ENCODE results near the gene COPG2.

COPG2 gene

GRCh38 chr7:130490311-130490791 is 178.2 kb downstream of the COPG2 start:
- TF ChIP-seq, protein P1, sequence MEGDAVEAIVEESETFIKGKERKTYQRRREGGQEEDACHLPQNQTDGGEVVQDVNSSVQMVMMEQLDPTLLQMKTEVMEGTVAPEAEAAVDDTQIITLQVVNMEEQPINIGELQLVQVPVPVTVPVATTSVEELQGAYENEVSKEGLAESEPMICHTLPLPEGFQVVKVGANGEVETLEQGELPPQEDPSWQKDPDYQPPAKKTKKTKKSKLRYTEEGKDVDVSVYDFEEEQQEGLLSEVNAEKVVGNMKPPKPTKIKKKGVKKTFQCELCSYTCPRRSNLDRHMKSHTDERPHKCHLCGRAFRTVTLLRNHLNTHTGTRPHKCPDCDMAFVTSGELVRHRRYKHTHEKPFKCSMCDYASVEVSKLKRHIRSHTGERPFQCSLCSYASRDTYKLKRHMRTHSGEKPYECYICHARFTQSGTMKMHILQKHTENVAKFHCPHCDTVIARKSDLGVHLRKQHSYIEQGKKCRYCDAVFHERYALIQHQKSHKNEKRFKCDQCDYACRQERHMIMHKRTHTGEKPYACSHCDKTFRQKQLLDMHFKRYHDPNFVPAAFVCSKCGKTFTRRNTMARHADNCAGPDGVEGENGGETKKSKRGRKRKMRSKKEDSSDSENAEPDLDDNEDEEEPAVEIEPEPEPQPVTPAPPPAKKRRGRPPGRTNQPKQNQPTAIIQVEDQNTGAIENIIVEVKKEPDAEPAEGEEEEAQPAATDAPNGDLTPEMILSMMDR (IDR thresholded peaks at IDR 0.05; ENCODE audit: insufficient read depth, low read length, poor library complexity, severe bottlenecking): no peak
- no peak for TF ChIP-seq EZH2phosphoT487 (conservative IDR thresholded peaks at IDR 0.05; ENCODE audit: low read length)
- H3K36me3 ChIP-seq (ENCODE audit: low read length): no peaks in the 10 kb centered on the region
- no peak overlapping the region for H3K4me2 ChIP-seq (ENCODE audit: low read depth, low read length, poor library complexity, severe bottlenecking)
- H3K79me2 ChIP-seq (ENCODE audit: insufficient read depth, low read length): no peaks in the 10 kb centered on the region
- no peaks in the 10 kb centered on the region for H4K20me1 ChIP-seq (ENCODE audit: low read depth, low read length)
- no peaks in the 10 kb centered on the region for H3K9me2 ChIP-seq (replicated peaks; ENCODE audit: insufficient read depth, low read length)
- H3K9me3 ChIP-seq (ENCODE audit: insufficient read depth, low read length): peaks cover 7% of the 10 kb centered on the region; the same call in 1 of the 2 replicates
- H3F3A ChIP-seq (ENCODE audit: insufficient read depth): peaks cover 7% of the 10 kb centered on the region; the same call in 1 of the 2 replicates
- H3K27ac ChIP-seq (ENCODE audit: low read depth, low read length): no peak overlapping the region
- no peak overlapping the region for H2AFZ ChIP-seq (ENCODE audit: low read depth, low read length, severe bottlenecking)
- no peaks in the 10 kb centered on the region for H3K27me3 ChIP-seq (ENCODE audit: low read length)
- no peak overlapping the region for H3K4me3 ChIP-seq (ENCODE audit: insufficient read depth, low read length, poor library complexity, severe bottlenecking)
- H3K9ac ChIP-seq (ENCODE audit: low read length): no peak overlapping the region

GRCh38 chr7:130489140-130489983 is 179.2 kb downstream of the COPG2 start:
- Histone ChIP-seq H4K20me1 (ENCODE audit: low read depth, low read length) (no peaks in the 10 kb centered on the region), H3K79me2 (ENCODE audit: insufficient read depth, low read length) (no peaks in the 10 kb centered on the region), H3K9me3 (ENCODE audit: insufficient read depth, low read length) (peaks cover 7% of the 10 kb centered on the region; the same call in 1 of the 2 replicates), H2AFZ (ENCODE audit: low read depth, low read length, severe bottlenecking) (no peak overlapping the region), H3K4me3 (ENCODE audit: insufficient read depth, low read length, poor library complexity, severe bottlenecking) (no peak overlapping the region), H3K9ac (ENCODE audit: low read length) (no peak overlapping the region), H3K4me2 (ENCODE audit: low read depth, low read length, poor library complexity, severe bottlenecking) (no peak overlapping the region), H3K27me3 (ENCODE audit: low read length) (no peaks in the 10 kb centered on the region), H3K9me2 (replicated peaks; ENCODE audit: insufficient read depth, low read length) (no peaks in the 10 kb centered on the region), H3F3A (ENCODE audit: insufficient read depth) (peaks cover 7% of the 10 kb centered on the region; the same call in 1 of the 2 replicates), H3K36me3 (ENCODE audit: low read length) (no peaks in the 10 kb centered on the region), H3K27ac (ENCODE audit: low read depth, low read length) (no peak overlapping the region)
- TF ChIP-seq EZH2phosphoT487 (conservative IDR thresholded peaks at IDR 0.05; ENCODE audit: low read length): no peak
- TF ChIP-seq, protein P1 (IDR thresholded peaks at IDR 0.05; ENCODE audit: insufficient read depth, low read length, poor library complexity, severe bottlenecking): no peak

GRCh38 chr7:130488392-130489139 is 180.0 kb downstream of the COPG2 start:
- no peak overlapping the region for H2AFZ ChIP-seq (ENCODE audit: low read depth, low read length, severe bottlenecking)
- TF ChIP-seq, protein P1 (IDR thresholded peaks at IDR 0.05; ENCODE audit: insufficient read depth, low read length, poor library complexity, severe bottlenecking): no peak
- TF ChIP-seq EZH2phosphoT487 (conservative IDR thresholded peaks at IDR 0.05; ENCODE audit: low read length): no peak
- H3K4me2 ChIP-seq (ENCODE audit: low read depth, low read length, poor library complexity, severe bottlenecking): no peak overlapping the region

More at GRCh38 chr7:130488392-130489139, 180.0 kb downstream of the COPG2 start:
- Histone ChIP-seq H3K27me3 (ENCODE audit: low read length) (no peaks in the 10 kb centered on the region), H3F3A (ENCODE audit: insufficient read depth) (peaks cover 7% of the 10 kb centered on the region; the same call in 1 of the 2 replicates), H3K36me3 (ENCODE audit: low read length) (no peaks in the 10 kb centered on the region), H3K27ac (ENCODE audit: low read depth, low read length) (no peak overlapping the region), H4K20me1 (ENCODE audit: low read depth, low read length) (no peaks in the 10 kb centered on the region), H3K4me3 (ENCODE audit: insufficient read depth, low read length, poor library complexity, severe bottlenecking) (no peak overlapping the region), H3K9ac (ENCODE audit: low read length) (no peak overlapping the region), H3K9me3 (ENCODE audit: insufficient read depth, low read length) (peaks cover 7% of the 10 kb centered on the region; the same call in 1 of the 2 replicates), H3K79me2 (ENCODE audit: insufficient read depth, low read length) (no peaks in the 10 kb centered on the region), H3K9me2 (replicated peaks; ENCODE audit: insufficient read depth, low read length) (no peaks in the 10 kb centered on the region)
